K562 (cell line): ENCODE results near the gene FAM136A. TPM values are rescaled to one million over a fixed set of nuclear protein-coding genes. Genes with fewer than 3 reads are reported as not detected.
A peak's percentile ranks its signal among the peaks of the same experiment; 100 is the strongest.

Experiments used
- ATAC-seq: fragments of 200-7000 bp; cut with Tn5 transposase; 3 replicates; pipeline ENCODE4 v1.9.1; 2020; ENCODE audit warnings: moderate library complexity
- BruUV-seq: library from RNA; stranded (reverse); fragments of 400-500 nt; replicated peaks from 2 replicates; lab custom pipeline; 2021; lab: Mats Ljungman, UMichigan
- CTCF ChIA-PET: fragments of 300-600 bp; formaldehyde crosslinking; extraction: SDS; loops from one replicate; lab custom pipeline; 2021; ENCODE audit warnings: low intra/inter-chr PET ratio; lab: Yijun Ruan, JAX
- POLR2A ChIA-PET: fragments of 300-600, 350-650 bp; sonication (Branson Sonifier 250); formaldehyde crosslinking; extraction: SDS; loops from one replicate; lab custom pipeline; 2021; ENCODE audit warnings: antibody characterized with exemption, inconsistent platforms; lab: Yijun Ruan, JAX
- DNase-seq, 4 experiments: peaks; one replicate each; pipeline versions ENCODE4 v3.0.0 to v3.0.0-alpha.2; 2011 to 2018; ENCODE audit warnings: low spot score in 3 of 4, mixed read lengths in 3 of 4; ENCODE audit errors: extremely low read depth in 1 of 4
- FAIRE-seq: peaks from 2 replicates; lab custom pipeline; 2011; peaks lifted over from hg19 to GRCh38; lab: Jason Lieb, UNC
- H2AFZ ChIP-seq: 2 replicates; pipeline ENCODE4 v1.6.0; 2011; ENCODE audit warnings: low read depth, low read length, control low read depth, inconsistent platforms
- H3K27ac ChIP-seq: fragments of 200-600 bp; 3 replicates; pipeline ENCODE4 v1.8.0; 2011; ENCODE audit warnings: low read depth, mild to moderate bottlenecking, control low read depth, inconsistent platforms, low read length, moderate library complexity, mixed read lengths; ENCODE audit errors: extremely low read depth
- H3K27me3 ChIP-seq, 2 experiments: fragments of 300-600 bp in 1 of 2; 2 replicates in 1 of 2; 3 replicates in 1 of 2; pipeline versions ENCODE4 v1.6.0 to v1.8.0; 2011; ENCODE audit warnings: inconsistent platforms in 2 of 2, low read length in 2 of 2, mild to moderate bottlenecking in 1 of 2, mixed read lengths in 1 of 2, moderate library complexity in 1 of 2; ENCODE audit not compliant: control insufficient read depth in 2 of 2, insufficient read depth in 2 of 2
- H3K36me3 ChIP-seq: fragments of 300-600 bp; 3 replicates; pipeline ENCODE4 v1.8.0; 2011; ENCODE audit warnings: mild to moderate bottlenecking, low read length, inconsistent platforms; ENCODE audit not compliant: control insufficient read depth, insufficient read depth
- H3K4me1 ChIP-seq, 2 experiments: fragments of 200-600 bp in 1 of 2; replicated peaks in 1 of 2; 2 replicates in 1 of 2; 3 replicates in 1 of 2; pipeline versions ENCODE4 v1.5.1 to v1.8.0; 2011; ENCODE audit warnings: inconsistent platforms in 2 of 2, low read length in 2 of 2, mild to moderate bottlenecking in 1 of 2, mixed read lengths in 1 of 2, moderate library complexity in 1 of 2; ENCODE audit not compliant: control insufficient read depth in 2 of 2, insufficient read depth in 2 of 2
- H3K4me2 ChIP-seq: 2 replicates; pipeline ENCODE4 v1.6.1; 2011; ENCODE audit warnings: low read length, control low read depth, inconsistent platforms, mixed read lengths; ENCODE audit not compliant: insufficient read depth
- H3K4me3 ChIP-seq: fragments of 200-600 bp; sonication (generic), shearing (Covaris generic); 2 replicates; pipeline ENCODE4 v1.5.1; 2016; ENCODE audit warnings: control low read depth, inconsistent platforms
- H3K79me2 ChIP-seq: fragments of 200-600 bp; 3 replicates; pipeline ENCODE4 v1.8.0; 2011; ENCODE audit warnings: low read length, inconsistent platforms; ENCODE audit not compliant: control insufficient read depth, insufficient read depth
- H3K9ac ChIP-seq, 2 experiments: 2 replicates each; pipeline versions ENCODE4 v1.6.0 to v1.6.1; 2011; ENCODE audit warnings: low read depth in 2 of 2, low read length in 2 of 2, control low read depth in 1 of 2, inconsistent platforms in 1 of 2, mild to moderate bottlenecking in 1 of 2, mixed read lengths in 1 of 2; ENCODE audit not compliant: insufficient read depth in 1 of 2
- H3K9me1 ChIP-seq: one replicate; pipeline ENCODE4 v1.6.0; 2011; ENCODE audit warnings: inconsistent platforms, mild to moderate bottlenecking, low read length, moderate library complexity; ENCODE audit not compliant: control insufficient read depth, insufficient read depth
- H3K9me3 ChIP-seq: replicated peaks from 2 replicates; pipeline ENCODE4 v1.5.1; 2011; ENCODE audit warnings: low read depth, low read length, inconsistent platforms; ENCODE audit not compliant: control insufficient read depth, insufficient read depth
- H4K20me1 ChIP-seq: replicated peaks from 2 replicates; pipeline ENCODE4 v1.6.1; 2011; ENCODE audit warnings: low read length, inconsistent platforms, mixed read lengths; ENCODE audit not compliant: control insufficient read depth, insufficient read depth
- BCOR ChIP-seq: fragments of 450-650 bp; IDR thresholded peaks from 2 replicates; pipeline ENCODE4 v1.6.1; 2016
- ELK1 ChIP-seq: sonication (generic); formaldehyde crosslinking; IDR thresholded peaks from 2 replicates; pipeline ENCODE4 v1.8.1; 2022; ENCODE audit warnings: missing genetic modification reagents
- KDM1A ChIP-seq, 2 experiments: fragments of 450-650 bp; IDR thresholded peaks; 2 replicates each; pipeline ENCODE4 v1.6.1; 2016; ENCODE audit warnings: mild to moderate bottlenecking in 2 of 2
- NCOA4 ChIP-seq: fragments of 450-650 bp; IDR thresholded peaks from 2 replicates; pipeline ENCODE4 v1.6.1; 2018; ENCODE audit warnings: mild to moderate bottlenecking; ENCODE audit not compliant: partially characterized antibody
- NR2F6 ChIP-seq: fragments of 450-650 bp; formaldehyde crosslinking; IDR thresholded peaks from 2 replicates; pipeline ENCODE4 v1.4.0; 2020; ENCODE audit warnings: mild to moderate bottlenecking
- RHOXF2B ChIP-seq: fragments of 250-450 bp; sonication (Bioruptor Pico); conservative IDR thresholded peaks from 2 replicates; pipeline ENCODE4 v1.5.1; 2021
- SPI1 ChIP-seq: IDR thresholded peaks from 2 replicates; pipeline ENCODE4 v1.6.1; 2011; ENCODE audit warnings: low read depth, low read length, control low read depth, borderline replicate concordance
- TCF3 ChIP-seq: sonication (generic); formaldehyde crosslinking; IDR thresholded peaks from 2 replicates; pipeline ENCODE4 v1.4.0; 2020; ENCODE audit warnings: mild to moderate bottlenecking, missing genetic modification reagents
- TCFL5 ChIP-seq: fragments of 250-450 bp; sonication (Bioruptor Pico); conservative IDR thresholded peaks from 2 replicates; pipeline ENCODE4 v1.6.1; 2021; ENCODE audit warnings: mild to moderate bottlenecking, moderate library complexity, matching md5 sums
- ZEB2 ChIP-seq: fragments of 450-650 bp; IDR thresholded peaks from 2 replicates; pipeline ENCODE4 v1.6.1; 2016
- ZNF184 ChIP-seq: sonication (generic); formaldehyde crosslinking; IDR thresholded peaks from 2 replicates; pipeline ENCODE4 v1.5.0; 2020; ENCODE audit warnings: missing genetic modification reagents
- ZNF224 ChIP-seq: sonication (generic); formaldehyde crosslinking; IDR thresholded peaks from 2 replicates; pipeline ENCODE4 v1.8.0; 2022; ENCODE audit warnings: mild to moderate bottlenecking, missing genetic modification reagents
- ZNF551 ChIP-seq: fragments of 250-450 bp; sonication (Bioruptor Pico); IDR thresholded peaks from 2 replicates; pipeline ENCODE4 v1.5.0; 2021; ENCODE audit warnings: mild to moderate bottlenecking, moderate library complexity
- WGBS: fragments of 100-300 bp; shearing (Covaris generic); methylation state at CpG from one replicate; pipeline ENCODE4 v1.1.6; 2016; ENCODE audit warnings: low coverage, mixed read lengths; ENCODE audit not compliant: insufficient coverage; ENCODE audit errors: missing lambda C conversion rate; 5-methylcytosine and 5-hydroxymethylcytosine counted together
- in situ Hi-C: fragments of 300-500 bp; cut with MboI; formaldehyde crosslinking; loops from 4 replicates; pipeline ENCODE4 v1.15.0; 2018; ENCODE audit warnings: inconsistent platforms, mixed read lengths
- intact Hi-C: fragments of 100-400 bp; cut with micrococcal nuclease; formaldehyde crosslinking; loops from 2 replicates; pipeline ENCODE4 v1.14.2; 2022
- polyA plus RNA-seq, 8 experiments: library from polyadenylated mRNA; depleted of rRNA in 4 of 8; stranded (reverse) in 5 of 8; unstranded in 3 of 8; fragments of >200 nt; fragmentation: Nextera tagmentation in 2 of 8; fragmentation: Illumina TruSeq in 1 of 8; extraction: Ambion mirVana in 2 of 8; extraction: Trizol in 1 of 8; gene quantifications; 2 replicates each; pipeline versions ENCODE4 v1.2.1 to v1.2.3, GENCODE V29; 2011 to 2014; ENCODE audit warnings: inconsistent platforms in 1 of 8, missing spikeins in 1 of 8
- total RNA-seq, 7 experiments: library from RNA; depleted of rRNA in 6 of 7; stranded (reverse); fragments of >200 nt in 6 of 7; fragmentation: Illumina TruSeq in 2 of 7; extraction: Trizol in 2 of 7; gene quantifications; 2 replicates each; pipeline versions ENCODE4 v1.2.1 to v1.2.3, GENCODE V29; 2011 to 2021; ENCODE audit warnings: low replicate concordance in 1 of 7

FAM136A gene
- total and polyA plus RNA-seq, 9 of the 15 experiments (the other 6 are each of a cell fraction or from before 2014, with no cell fraction given) = 89.0 to 151 (median 104) TPM

DNA sequence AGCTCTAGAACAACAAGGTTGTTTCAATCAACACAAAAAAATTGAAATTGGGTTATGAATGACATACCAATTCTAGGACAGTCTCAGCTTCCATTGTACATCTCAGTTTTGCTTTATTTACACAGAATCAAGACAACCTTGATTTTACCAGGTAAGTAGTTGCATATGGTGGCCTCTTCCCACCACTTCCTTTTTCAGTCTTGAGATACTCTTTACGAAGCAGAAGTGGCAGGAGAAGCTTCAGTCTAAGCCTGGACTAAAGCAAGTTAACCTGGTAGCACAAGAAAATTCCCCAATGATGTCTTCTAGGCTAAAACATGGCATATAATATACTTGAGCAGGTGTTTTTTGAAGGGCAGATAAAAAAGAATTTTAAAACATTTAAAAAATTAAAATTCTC, 10.7 kb upstream of the FAM136A start:
- Histone ChIP-seq H2AFZ (no peak overlapping the region), H3K4me2 (no peak overlapping the region), H4K20me1 (no peaks in the 10 kb centered on the region), H3K79me2 (no peaks in the 10 kb centered on the region), H3K9me1 (no peaks in the 10 kb centered on the region), H3K27ac (no peak overlapping the region), H3K9ac (no peak overlapping the region), H3K36me3 (no peaks in the 10 kb centered on the region), H3K9me3 (no peaks in the 10 kb centered on the region), H3K27me3 (peaks cover 9 to 11% of the 10 kb centered on the region in 2 experiments; a peak in 4 of 5 replicates), H3K4me3 (no peak overlapping the region), H3K4me1 (peaks cover 0 to 3% of the 10 kb centered on the region in 2 experiments; a peak in 1 of 5 replicates)
- POLR2A ChIA-PET = interaction anchor here (0.9 to 2.4 kb wide), 3 partner anchors 11 to 226 kb away, joined by 3 to 9 read pairs (median 3); partner anchors contain the start of genes PCBP1 and SNRPG
- intact Hi-C loops (no loop called here), in situ Hi-C loops (loop anchor here (10.0 to 25.0 kb wide), 3 partner anchors 332 to 632 kb away; partner anchors contain the start of gene FIGLA)
- no peak for ATAC-seq
- peak; percentile 68; the same call in 1 of the 2 replicates for TF ChIP-seq SPI1
- TF ChIP-seq NCOA4 = no peak
- no peak for TF ChIP-seq KDM1A (IDR thresholded peaks at IDR 0.05)
- no peak for TF ChIP-seq TCFL5 (CRISPR knock-in tag)
- TF ChIP-seq ZNF224 = no peak
- DNase-seq = no peak
- no TSS peak for BruUV-seq
- FAIRE-seq = no peak
- CTCF ChIA-PET = no interaction called here
- 7% methylated on average over 1 of the region's 1 CpG for WGBS

DNA sequence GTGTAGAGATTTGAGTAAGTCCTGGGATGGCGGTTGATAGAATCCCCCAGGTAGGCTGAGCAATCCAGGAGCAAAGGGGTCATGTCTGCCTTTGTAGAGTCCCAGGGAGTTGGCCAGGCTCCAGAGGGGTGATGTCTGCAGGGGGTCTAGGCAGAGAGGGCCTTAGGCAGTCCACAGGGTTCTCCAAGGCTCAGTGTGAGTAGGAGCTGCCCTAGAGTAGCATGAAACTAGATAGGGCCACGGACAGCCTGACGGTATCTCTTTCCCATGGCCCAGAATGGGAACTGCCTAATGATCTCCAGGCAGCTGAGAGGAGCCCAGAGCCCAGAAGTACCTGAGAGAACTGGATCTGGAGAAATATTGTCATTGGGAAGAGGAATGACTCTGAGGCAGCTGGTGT, 9.0 kb upstream of the FAM136A start:
- WGBS = 3% methylated on average over 3 of the region's 3 CpGs
- H3K27ac ChIP-seq = no peak overlapping the region
- ATAC-seq = peak; percentile 56; the same call in 2 of the 3 replicates
- TF ChIP-seq NR2F6 (CRISPR knock-in tag) (no peak), BCOR (no peak), TCF3 (CRISPR knock-in tag) (no peak), ZNF551 (CRISPR knock-in tag) (no peak), ZEB2 (no peak), ZNF184 (no peak), ELK1 (CRISPR knock-in tag) (no peak), RHOXF2B (no peak)

More for the DNA sequence above, 9.0 kb upstream of the FAM136A start:
- Histone ChIP-seq H4K20me1 (no peaks in the 10 kb centered on the region), H2AFZ (no peak overlapping the region), H3K9ac (no peak overlapping the region), H3K36me3 (no peaks in the 10 kb centered on the region), H3K4me2 (no peak overlapping the region), H3K9me1 (no peaks in the 10 kb centered on the region), H3K4me3 (no peak overlapping the region), H3K9me3 (no peaks in the 10 kb centered on the region), H3K4me1 (peaks cover 0 to 3% of the 10 kb centered on the region in 2 experiments; a peak in 1 of 5 replicates), H3K27me3 (peaks cover 9 to 11% of the 10 kb centered on the region in 2 experiments; a peak in 4 of 5 replicates), H3K79me2 (no peaks in the 10 kb centered on the region)
- POLR2A ChIA-PET = interaction anchor here (2.4 kb wide), 1 partner anchor 17 kb away, joined by 9 read pairs; the partner anchor contains the start of gene SNRPG
- CTCF ChIA-PET = no interaction called here
- DNase-seq (no peak), FAIRE-seq (no peak)
- intact Hi-C loops (no loop called here), in situ Hi-C loops (loop anchor here (10.0 to 25.0 kb wide), 3 partner anchors 334 to 634 kb away; partner anchors contain the start of gene FIGLA)
- no TSS peak for BruUV-seq
